Activated CD8-positive, alpha-beta memory T cell treated with anti-CD3 and anti-CD28 coated beads for 36 hours (primary cell): ENCODE data around the gene MINDY3. TPM values are rescaled to one million over a fixed set of nuclear protein-coding genes. Genes with fewer than 3 reads are reported as not detected.

Source experiments
- CTCF ChIA-PET: fragments of 350-600 bp; sonication (Branson Sonifier 250); formaldehyde crosslinking; loops from one replicate; lab custom pipeline; 2021; ENCODE audit warnings: antibody characterized with exemption; lab: Charles Lee
- POLR2A ChIA-PET: fragments of 350-600 bp; sonication (Branson Sonifier 250); formaldehyde crosslinking; loops from one replicate; lab custom pipeline; 2021; ENCODE audit warnings: antibody characterized with exemption; lab: Charles Lee
- total RNA-seq, 2 experiments: library from RNA; stranded (reverse); gene quantifications; one replicate each; pipeline ENCODE4 v1.2.3, GENCODE V29; 2021

Gene MINDY3
- total RNA-seq, 2 experiments from 2014 or later, result 20.7 to 22.9 TPM

DNA sequence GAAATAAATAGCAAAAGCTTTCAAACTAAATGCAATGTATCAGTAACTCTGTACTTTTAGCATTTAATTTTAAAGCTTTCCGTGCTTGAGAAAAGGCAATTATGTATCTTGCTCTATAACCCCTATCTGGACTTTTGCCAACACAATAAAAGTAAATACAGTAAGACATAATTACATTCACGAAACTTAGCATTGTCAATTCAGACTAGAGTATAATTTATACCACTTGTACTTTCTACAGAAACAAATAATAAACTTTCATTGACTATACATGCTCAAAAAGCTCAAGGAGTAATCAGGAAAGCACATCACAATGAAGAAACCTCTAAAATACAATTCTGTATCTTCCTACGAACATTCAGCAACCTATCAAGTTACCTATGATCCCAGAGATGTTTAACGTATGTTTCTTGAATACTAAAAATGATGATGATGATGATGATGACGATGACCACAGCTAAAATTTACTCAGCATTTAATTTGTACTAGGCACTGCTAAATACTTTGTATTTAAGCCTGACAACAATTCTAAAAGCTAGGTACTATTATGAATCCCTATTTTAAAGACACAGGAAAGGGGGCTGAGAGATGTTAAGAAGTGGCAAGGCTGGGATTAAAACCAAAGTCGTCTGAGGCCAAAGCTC lies 44.9 kb downstream of the MINDY3 start:
- POLR2A ChIA-PET, result no interaction called here
- CTCF ChIA-PET, result no interaction called here

GRCh38 chr10:15814565-15814964 lies 45.7 kb downstream of the MINDY3 start:
- ChIA-PET CTCF (no interaction called here), POLR2A (no interaction called here)

DNA sequence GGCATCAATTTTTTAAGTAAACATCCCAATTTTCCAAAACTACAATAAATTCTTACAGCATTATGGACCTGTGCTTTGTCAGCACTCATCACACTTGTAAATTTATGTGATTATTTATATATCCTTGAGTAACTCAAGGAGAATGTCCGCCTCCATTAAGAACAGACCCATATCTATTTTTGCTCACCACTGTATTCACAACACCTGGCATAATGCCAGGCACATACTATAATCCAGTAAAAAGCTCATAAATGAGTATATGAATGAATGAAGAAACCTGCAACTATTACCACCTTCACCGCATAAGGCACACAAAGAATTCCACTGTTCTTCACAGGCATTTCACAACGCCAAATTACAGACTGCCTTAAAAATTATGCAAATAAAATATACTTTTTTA lies 46.9 kb downstream of the MINDY3 start:
- ChIA-PET CTCF (no interaction called here), POLR2A (no interaction called here)

DNA sequence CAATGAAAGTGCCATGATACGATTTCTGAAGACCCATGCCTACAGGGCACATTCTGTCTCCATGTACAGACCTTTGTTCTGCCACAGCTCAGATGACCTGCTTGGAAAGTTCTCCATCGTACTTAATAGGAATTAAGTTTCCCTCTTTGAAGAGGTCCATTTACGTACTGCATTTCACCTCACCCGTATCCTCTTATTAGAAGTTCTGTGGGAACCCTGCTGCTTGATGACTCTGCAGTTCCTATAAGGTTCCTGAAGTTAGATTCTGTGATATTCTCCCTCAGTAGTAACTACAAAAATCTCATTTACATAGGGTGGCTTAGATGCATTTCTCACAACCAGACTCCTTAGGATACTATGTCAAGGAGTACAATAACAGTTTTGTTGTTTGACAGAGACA lies 50.9 kb downstream of the MINDY3 start:
- CTCF ChIA-PET, result no interaction called here
- POLR2A ChIA-PET, result no interaction called here

DNA sequence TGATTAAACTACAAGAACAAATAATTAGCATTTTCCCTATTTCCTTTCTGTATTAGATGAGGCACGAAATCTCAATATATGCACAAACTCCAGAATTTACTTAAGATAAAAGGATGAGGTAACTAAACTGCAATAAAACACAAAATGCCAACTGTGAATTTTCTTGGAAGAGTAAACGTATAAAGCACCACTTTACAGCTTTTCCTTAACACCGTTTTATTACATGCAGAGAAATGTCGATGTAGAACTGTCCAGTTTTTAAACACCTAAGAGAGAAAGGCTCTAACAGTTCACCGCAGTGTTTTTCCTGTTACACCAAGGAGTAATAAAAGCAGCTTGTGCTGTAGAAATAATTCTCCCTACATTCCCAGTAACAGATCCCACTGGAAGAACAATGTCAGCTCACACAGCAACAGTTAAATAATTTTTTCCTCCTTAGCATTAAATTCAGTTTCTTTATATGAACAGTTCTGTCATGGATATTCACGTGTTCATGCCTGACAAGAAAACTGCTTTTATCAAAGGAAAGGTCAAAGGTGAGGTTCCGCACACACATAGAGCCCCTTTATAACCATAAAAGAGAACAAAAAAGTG lies 52.0 kb downstream of the MINDY3 start:
- POLR2A ChIA-PET, result no interaction called here
- CTCF ChIA-PET, result no interaction called here

- POLR2A ChIA-PET, result no interaction called here
- CTCF ChIA-PET, result no interaction called here
Measured at GRCh38 chr10:15805395-15806058, 54.8 kb downstream of the MINDY3 start.

DNA sequence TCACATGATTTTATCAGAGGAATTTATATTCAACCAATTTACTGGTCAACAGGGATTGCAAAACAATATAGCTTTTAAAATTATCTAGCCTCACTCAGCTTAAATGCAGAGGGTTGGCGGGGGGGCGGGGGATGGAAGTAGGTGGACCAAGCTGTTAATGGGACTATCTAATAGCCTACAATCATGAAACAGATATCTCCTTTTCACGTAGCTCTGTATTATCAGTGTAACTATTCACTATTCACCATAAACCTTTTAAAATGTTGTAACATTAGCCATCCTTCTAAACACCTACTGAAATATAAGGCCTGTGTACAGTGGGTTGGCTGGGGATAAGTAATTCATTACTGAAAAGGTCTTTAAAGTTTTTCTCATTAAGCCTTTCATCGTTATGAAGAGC lies 56.2 kb downstream of the MINDY3 start:
- ChIA-PET CTCF (no interaction called here), POLR2A (no interaction called here)

GRCh38 chr10:15802375-15802949 lies 57.8 kb downstream of the MINDY3 start:
- ChIA-PET CTCF (no interaction called here), POLR2A (no interaction called here)

- POLR2A ChIA-PET, result no interaction called here
- CTCF ChIA-PET, result no interaction called here
Measured at GRCh38 chr10:15801641-15802040, 58.7 kb downstream of the MINDY3 start.

DNA sequence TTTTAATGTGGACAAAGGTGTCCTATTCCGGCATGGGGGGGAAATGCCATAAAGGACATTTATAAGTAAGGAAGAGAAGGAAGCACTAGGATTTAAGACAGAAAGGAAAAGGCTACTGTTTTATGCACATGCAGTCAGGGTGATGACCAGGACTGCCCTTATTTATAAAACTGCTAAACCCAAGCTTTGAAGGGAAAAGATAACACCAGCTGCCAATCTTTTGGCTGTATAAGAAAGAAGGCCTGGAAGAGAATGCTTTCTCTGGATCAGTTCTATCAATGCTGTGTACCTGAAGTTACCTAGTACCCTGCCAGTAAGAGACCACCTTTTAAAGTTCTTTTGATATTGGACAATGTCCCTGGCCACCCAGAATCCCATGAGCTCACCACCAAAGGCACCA lies 59.2 kb downstream of the MINDY3 start:
- ChIA-PET POLR2A (no interaction called here), CTCF (no interaction called here)

DNA sequence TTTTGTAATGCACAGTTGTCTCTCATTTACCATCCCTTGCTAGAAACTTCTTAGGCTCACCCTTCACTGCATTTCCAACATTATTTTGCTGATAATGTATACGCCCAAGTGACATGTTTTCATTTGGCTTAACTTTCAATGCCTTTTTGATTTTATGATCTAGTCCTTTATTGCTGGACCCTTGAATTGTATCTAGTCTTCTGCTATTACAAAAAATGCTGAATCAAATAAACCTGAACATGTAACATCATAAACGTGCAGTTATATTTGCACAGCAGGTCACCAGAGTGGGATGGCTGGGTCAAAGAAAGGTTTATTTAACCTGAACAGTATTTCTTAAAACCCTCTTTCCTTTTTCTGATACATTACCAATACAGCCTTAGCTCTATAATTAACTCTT lies 63.0 kb downstream of the MINDY3 start:
- CTCF ChIA-PET, result no interaction called here
- POLR2A ChIA-PET, result no interaction called here

DNA sequence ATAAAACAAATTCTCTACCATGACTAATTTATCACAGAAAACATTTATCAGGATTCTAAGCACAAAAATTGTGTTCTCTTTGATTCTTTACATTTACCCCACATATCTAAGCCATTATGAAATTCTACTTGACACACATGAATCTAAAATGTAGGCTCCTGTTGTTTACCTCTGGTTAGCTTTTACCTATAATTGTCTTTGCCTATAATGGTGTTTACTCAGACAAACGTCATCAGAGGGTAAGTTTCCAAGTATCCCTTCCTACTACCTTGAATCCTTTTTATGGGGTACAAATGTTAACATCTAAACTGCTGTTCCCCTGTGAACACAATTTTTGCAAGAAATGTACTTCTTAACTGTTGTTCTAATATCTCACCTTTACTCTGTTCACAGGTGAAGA lies 63.5 kb downstream of the MINDY3 start:
- POLR2A ChIA-PET, result no interaction called here
- CTCF ChIA-PET, result no interaction called here

DNA sequence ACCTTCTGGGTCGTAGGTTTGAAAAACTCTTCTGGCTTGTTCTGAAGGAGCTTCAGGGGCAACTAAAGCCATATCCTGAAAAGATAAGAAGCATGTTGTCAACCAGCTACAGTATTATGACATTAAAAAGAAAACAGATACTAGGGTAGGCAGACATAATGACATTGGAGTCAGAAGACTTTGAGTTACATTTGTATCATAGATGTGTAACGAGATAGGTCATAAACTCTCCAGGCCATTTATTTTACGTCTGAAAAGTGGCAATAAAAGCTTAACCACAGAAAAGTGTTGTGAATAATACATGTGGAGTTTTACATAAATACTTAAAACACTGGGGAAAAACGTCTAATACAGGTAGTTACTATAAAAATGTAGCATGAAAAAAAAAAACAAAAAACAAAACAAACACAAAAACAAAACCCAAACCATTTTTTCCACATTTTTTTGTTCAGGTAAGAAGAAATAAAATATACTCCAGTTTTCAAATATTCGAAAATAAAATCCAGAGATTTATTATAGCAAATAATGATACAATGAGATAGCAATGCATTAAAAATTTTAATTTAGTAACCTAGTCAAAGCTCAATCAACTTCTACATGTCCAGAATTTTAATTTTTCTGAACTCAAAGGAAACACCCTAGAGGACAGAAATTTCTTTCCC lies 64.1 kb downstream of the MINDY3 start:
- CTCF ChIA-PET, result no interaction called here

GRCh38 chr10:15795036-15795792 lies 65.1 kb downstream of the MINDY3 start:
- ChIA-PET CTCF (no interaction called here), POLR2A (no interaction called here)

More for the DNA sequence above, 64.1 kb downstream of the MINDY3 start:
- POLR2A ChIA-PET, result no interaction called here

DNA sequence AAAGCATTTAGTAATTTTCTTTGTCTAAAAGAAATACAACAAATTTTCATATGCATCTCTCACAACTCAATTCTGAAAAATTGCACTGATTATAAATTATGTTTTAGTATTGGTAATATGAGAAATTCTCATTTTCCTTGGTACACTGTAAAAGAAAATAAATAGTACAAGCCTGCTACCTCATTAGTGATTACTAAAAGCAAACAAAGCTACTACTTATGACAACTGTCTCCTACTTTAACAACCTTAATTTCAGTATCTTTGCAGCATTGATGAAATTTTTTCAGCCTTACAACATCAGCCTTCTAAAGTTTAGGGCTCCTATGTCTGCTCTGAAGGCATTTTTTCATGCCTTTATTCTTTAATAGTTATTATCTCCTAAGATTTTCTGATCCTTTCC lies 65.7 kb downstream of the MINDY3 start:
- ChIA-PET POLR2A (no interaction called here), CTCF (no interaction called here)

DNA sequence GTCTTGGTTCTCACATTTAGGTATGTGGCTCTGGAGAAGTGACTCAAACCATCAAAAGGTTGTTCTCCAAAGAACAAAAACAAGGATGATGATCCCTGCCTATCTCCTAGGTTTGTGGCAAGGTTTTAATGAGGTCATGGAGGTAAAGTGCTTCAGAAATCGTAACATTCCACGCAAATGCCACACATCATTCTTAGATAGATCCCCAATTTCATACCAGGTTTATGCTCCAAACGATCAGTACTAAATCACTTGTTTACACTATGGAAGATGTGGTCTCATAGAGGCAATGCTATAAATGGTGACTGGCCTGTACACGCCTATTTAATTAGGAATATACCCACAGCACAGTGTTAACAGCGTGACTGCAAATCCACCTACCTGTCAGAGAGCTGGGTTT lies 66.6 kb downstream of the MINDY3 start:
- ChIA-PET CTCF (no interaction called here), POLR2A (no interaction called here)

GRCh38 chr10:15792777-15793176 lies 67.5 kb downstream of the MINDY3 start:
- POLR2A ChIA-PET, result no interaction called here
- CTCF ChIA-PET, result no interaction called here

- ChIA-PET POLR2A (no interaction called here), CTCF (no interaction called here)
Measured at GRCh38 chr10:15791816-15792524, 68.3 kb downstream of the MINDY3 start.
